Measurements from ENCODE around the gene USP22.

Gene USP22

DNA sequence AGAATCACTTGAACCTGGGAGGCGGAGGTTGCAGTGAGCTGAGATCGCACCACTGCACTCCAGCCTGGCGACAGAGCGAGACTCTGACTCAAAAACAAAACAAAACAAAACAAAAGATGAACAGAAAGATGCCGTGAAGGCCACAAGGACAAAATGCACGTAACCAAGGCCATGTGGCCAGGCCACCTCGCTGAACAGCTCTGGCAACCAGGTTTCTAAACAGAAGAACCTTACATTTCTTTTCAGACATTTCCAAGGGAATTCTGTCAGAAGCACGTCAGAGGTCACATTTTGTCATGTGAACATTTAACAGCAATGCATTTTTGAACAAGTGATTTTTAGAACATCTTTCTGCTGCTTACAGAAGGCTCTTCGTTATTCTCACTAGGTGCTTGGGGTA, 28.8 kb downstream of the USP22 start:
- H3K4me3 ChIP-seq (ENCODE audit: low read length): no peak overlapping the region
- TF ChIP-seq, protein P1, sequence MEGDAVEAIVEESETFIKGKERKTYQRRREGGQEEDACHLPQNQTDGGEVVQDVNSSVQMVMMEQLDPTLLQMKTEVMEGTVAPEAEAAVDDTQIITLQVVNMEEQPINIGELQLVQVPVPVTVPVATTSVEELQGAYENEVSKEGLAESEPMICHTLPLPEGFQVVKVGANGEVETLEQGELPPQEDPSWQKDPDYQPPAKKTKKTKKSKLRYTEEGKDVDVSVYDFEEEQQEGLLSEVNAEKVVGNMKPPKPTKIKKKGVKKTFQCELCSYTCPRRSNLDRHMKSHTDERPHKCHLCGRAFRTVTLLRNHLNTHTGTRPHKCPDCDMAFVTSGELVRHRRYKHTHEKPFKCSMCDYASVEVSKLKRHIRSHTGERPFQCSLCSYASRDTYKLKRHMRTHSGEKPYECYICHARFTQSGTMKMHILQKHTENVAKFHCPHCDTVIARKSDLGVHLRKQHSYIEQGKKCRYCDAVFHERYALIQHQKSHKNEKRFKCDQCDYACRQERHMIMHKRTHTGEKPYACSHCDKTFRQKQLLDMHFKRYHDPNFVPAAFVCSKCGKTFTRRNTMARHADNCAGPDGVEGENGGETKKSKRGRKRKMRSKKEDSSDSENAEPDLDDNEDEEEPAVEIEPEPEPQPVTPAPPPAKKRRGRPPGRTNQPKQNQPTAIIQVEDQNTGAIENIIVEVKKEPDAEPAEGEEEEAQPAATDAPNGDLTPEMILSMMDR (conservative IDR thresholded peaks at IDR 0.05; ENCODE audit: low read length): no peak
- DNase-seq (ENCODE audit: low read depth): no peak

DNA sequence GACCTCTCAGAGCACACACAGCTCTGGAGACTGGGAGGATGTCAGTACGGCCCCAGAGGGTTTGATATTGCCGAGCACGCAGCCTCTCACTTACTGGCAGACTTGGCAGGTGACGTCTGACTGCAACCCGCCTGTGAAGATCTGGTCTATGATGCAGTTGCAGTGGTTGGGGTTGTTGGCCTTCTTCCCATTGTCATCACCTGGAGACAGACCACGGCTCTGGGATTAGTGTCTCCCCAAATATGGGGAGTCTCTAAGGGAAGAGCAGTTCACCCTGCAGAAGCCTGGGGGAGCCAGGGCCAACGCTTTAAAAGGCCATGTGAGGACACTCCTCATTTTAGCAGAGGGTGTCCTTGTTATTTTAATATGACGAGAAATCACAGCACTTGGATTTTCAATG, 30.1 kb downstream of the USP22 start:
- no peak overlapping the region for H3K4me3 ChIP-seq (ENCODE audit: low read length)
- TF ChIP-seq, protein P1 (conservative IDR thresholded peaks at IDR 0.05; ENCODE audit: low read length): no peak
- DNase-seq (ENCODE audit: low read depth): no peak

DNA sequence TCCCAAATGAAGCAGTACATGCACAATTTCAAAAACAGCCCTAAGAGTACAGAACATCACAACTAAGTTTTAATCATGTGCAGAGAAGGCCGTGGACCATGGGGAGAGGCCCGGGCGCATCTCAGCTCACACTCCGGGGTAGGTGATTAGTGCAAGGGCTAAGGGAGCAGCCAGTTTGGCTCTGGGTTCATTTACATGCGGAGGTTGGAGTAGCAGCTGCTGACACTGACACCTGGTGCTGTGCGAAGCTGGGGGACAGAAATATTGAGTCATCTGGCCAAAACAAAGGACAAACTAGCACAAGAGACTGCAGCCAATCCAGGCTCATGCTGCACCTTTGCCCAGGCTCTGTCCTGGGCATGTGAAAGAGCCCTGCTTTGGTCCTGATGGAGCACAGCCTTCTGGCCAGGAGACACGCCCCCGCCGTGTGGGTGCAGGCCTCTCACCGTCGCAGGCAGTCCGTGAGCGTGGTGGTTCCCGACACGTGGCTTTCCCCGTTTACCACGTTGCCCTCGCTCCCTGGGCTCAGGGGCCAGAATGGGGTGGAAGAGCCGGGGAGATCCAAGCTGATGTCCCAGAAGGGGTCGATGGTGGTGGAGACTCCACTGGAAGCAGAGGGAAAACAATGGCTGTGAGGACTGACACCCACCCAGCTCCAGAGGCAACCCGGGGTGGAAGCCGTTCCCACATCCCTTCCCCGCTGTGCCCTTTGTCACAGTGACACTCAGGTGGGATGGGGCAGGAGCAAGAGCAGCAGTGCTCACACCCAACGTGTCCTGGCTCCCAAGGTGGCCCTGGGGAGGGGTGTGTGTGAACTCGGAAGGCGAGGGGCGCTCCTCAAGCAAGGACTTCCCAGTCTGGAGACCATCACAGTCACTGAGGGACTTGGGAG, 31.9 kb downstream of the USP22 start:
- TF ChIP-seq, protein P1 (conservative IDR thresholded peaks at IDR 0.05; ENCODE audit: low read length): no peak
- H3K4me3 ChIP-seq (ENCODE audit: low read length): no peak overlapping the region
- no peak for DNase-seq (ENCODE audit: low read depth)

DNA sequence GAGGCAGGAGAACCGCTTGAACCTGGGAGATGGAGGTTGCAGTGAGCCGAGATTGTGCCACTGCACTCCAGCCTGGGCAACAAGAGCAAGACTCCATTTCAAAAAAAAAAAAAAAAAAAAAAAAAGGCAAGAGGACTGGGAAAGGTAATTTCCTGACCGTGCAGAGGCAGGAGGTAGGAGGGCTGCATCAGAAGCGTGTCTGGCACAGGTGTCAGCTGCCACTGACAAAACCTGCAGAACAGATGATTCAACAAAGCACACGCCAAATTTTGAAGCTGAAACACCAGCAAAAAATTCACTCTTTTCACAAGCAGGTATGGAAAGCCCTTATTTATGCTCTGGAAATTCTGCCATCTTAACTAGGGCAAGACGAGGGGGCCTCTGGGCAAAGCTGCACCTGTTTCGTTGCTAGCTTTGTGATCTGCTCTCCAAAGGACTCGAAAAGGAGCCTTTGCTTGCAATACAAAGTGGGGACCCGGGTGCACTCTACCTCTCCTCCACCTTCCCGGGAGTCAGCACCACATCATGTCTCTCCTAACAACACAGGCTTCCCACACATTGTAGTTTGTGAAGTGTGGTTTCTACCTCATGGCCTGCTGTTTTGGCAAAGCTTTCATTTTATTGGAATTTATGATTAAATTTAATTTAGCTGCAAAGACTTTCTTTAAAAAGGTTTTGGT, 33.7 kb downstream of the USP22 start:
- TF ChIP-seq, protein P1 (conservative IDR thresholded peaks at IDR 0.05; ENCODE audit: low read length): no peak
- DNase-seq (ENCODE audit: low read depth): no peak
- no peak overlapping the region for H3K4me3 ChIP-seq (ENCODE audit: low read length)

DNA sequence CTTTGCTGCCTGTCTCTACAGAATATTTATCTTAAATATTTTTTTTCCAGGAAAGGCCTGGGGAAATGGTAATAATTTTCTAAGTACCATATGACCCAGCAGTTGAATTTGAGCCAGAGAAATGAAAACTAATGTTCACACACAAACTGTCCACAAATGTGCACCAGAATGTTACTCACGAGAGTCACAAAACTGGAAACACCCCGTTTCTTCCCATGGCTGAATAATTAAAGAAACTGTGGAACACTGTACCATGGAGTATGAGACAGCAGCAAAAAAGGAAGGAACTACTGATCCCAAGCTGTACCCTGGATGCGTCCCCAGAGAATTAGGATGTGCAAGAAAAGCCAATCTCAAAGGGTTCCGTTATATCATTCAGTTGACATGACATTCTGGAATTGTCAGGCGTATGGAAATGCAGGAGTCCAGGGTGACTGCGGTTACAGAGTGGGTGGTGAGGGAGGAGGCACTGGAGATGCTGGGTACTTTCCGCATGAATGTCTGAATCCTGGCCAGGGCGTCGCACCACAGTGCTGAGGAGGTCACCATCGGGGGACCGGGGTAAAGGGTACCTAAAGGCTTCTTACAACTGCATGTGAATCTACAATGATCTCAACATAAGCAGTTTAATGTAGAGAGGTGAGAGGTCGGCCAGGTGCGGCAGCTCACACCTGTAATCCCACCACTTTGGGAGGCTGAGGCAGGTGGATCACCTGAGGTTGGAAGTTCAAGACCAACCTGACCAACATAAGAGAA, 34.5 kb downstream of the USP22 start:
- DNase-seq (ENCODE audit: low read depth): no peak
- TF ChIP-seq, protein P1 (conservative IDR thresholded peaks at IDR 0.05; ENCODE audit: low read length): no peak

DNA sequence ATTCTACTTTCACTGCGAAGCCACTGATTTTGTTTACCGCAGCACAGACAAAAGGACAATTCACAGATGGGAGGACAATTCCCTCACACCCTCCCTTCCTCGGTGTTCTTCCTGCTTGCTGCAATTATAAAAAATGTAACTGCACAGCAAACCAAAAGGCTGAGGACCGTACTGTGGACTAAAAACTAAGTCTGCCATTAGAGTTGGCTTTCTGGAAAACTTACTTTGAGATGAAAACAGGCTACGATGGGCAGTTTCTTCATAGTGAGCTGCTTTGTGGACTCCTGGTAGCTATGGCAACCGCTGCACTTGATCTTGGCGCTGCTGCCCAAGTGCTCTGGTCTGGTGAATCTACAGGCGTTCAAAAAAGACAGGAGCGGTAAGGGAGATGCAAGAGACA, 35.2 kb downstream of the USP22 start:
- TF ChIP-seq, protein P1 (conservative IDR thresholded peaks at IDR 0.05; ENCODE audit: low read length): no peak
- H3K4me3 ChIP-seq (ENCODE audit: low read length): no peak overlapping the region
- no peak for DNase-seq (ENCODE audit: low read depth)

More for the DNA sequence above, 34.5 kb downstream of the USP22 start:
- H3K4me3 ChIP-seq (ENCODE audit: low read length): no peak overlapping the region
